Fibroblast of villous mesenchyme (primary cell): ENCODE measurements around the gene FOSB. TPM values are rescaled to one million over a fixed set of nuclear protein-coding genes. Genes with fewer than 3 reads are reported as not detected.

Source experiments
- DNase-seq: peaks from one replicate; pipeline ENCODE4 v3.0.0-alpha.2; 2010; ENCODE audit warnings: low read depth
- H3K4me3 ChIP-seq: 2 replicates; pipeline ENCODE4 v1.5.1; 2011; ENCODE audit warnings: low read depth, mild to moderate bottlenecking, low read length
- CTCF ChIP-seq: IDR thresholded peaks from 2 replicates; pipeline ENCODE4 v1.5.1; 2012; ENCODE audit warnings: low read depth, mild to moderate bottlenecking, low read length; ENCODE audit not compliant: insufficient read depth
- total RNA-seq: library from RNA; depleted of rRNA; stranded (reverse); fragments of >200 nt; gene quantifications from 2 replicates; pipeline ENCODE4 v1.2.3, GENCODE V29; 2012

FOSB gene
- total RNA-seq, 1 donor: 13.0 TPM

- H3K4me3 ChIP-seq: peak overlapping the region; percentile 99
- TF ChIP-seq CTCF: no peak
- no peak for DNase-seq
Measured at GRCh38 chr19:45505996-45506245, 38.1 kb downstream of the FOSB start.

- peak; percentile 95 for DNase-seq
- H3K4me3 ChIP-seq: peak overlapping the region; percentile 99
- TF ChIP-seq CTCF: peak; percentile 48
Measured at GRCh38 chr19:45506246-45506988, 38.6 kb downstream of the FOSB start.

- H3K4me3 ChIP-seq: peak within 1 kb of the TSS; percentile 99
- TF ChIP-seq CTCF: no peak
- DNase-seq: peak; percentile 88
Measured at GRCh38 chr19:45506989-45507871, 39.4 kb downstream of the FOSB start, which contains the start of gene VASP. Gene VASP, plus strand, starts transcription at chr19:45507479. Its CDS starts 293 bp downstream, at chr19:45507772.

GRCh38 chr19:45507872-45508416 lies 40.1 kb downstream of the FOSB start:
- no peak for DNase-seq
- TF ChIP-seq CTCF: no peak
- H3K4me3 ChIP-seq: peak overlapping the region; percentile 99

GRCh38 chr19:45508417-45508860 lies 40.6 kb downstream of the FOSB start:
- peak overlapping the region; percentile 99 for H3K4me3 ChIP-seq
- DNase-seq: no peak
- no peak for TF ChIP-seq CTCF

GRCh38 chr19:45508861-45509691 lies 41.3 kb downstream of the FOSB start:
- peak overlapping the region; percentile 99 for H3K4me3 ChIP-seq
- TF ChIP-seq CTCF: no peak
- peak; percentile 74 for DNase-seq
